ENCODE results near the gene NRG2.
A peak's percentile ranks its signal among the peaks of the same experiment; 100 is the strongest.

NRG2 gene

DNA sequence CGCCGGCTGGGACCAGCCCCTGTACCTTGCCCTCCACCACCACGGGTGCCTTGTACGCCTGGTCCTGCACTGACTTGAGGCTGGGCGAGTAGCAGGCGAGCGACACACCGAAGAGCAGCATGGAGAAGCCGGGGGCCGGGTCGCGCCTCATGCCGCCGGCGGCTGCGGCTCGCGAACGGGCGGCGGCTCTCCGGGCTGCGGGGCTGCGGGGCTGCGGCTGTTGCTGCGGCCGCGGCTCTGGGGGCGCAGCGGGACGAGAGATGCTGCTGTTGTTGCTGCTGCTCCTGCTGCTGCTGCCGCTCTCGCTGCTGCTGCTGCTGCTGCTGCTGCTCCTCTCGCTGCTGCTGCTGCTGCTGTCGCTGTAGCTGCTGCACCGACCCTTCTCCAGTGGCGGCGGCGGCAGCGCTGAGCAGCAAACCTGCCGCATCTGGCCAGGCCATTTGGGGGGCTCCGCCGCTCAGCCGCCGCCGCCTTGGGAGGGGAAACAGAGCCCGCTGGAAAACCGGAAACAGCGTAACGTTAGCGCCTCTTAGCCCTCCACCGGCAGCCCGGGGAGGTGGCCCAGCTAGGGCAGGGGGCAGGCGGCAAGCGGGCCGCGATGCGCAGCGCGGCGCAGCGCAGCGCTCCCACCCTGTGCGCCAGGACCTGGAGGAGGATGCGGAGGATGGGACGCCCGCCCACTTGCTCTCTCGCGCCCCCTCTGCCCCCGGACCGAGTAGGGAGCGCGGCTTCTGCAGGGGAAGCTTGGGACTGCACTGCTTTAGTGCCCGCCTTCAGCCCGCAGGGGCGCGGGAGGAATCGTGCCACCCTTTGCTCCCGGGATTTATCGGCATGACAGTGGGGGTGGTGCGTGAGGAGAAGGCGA, at the start of gene NRG2:
NRG2 (minus strand) TSS at position 657 of the 865 bp plus-strand sequence.
- DNase-seq, result peak in 51 of 56 donors; percentile 7 to 83 (median 63)

DNA sequence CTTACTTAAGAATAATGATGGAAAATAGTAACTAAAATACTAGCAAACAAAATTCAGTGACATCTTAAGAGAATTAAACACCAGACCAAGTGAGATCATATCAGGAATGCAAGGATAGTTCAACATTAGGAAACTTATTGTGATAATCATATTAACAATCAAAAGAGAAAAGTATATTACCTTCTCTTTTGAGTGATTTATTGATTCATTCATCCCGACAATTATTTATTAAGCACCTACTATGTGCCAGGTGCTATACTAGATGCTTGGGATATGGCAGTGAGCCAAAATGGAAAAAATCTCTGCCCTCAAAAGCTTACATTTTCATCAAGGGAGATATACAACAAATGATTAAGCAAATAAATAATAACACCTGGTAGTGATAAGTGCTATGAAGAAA, 47.2 kb upstream of the NRG2 start:
- no peak for DNase-seq

DNA sequence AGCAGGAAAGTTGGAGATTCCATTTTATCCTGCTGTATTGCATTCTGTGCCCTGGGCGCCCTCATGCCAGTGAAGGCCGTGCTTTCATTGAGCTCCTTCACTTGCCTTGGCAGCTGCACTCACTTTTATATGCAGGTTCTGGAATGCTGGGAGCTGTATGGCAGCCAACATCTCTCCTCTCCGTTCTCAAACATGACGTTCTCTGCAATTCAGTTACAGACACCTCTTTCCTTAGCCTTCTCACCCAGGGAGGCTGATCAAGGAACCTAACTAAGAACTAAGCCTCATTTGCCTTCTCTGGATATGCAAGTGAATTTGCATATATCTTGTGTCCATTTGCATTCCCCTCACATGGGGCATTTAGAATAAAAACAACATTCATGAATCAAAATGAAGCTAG, 41.4 kb upstream of the NRG2 start:
- DNase-seq, result peak in 9 of 56 donors; percentile 4 to 46 (median 14)

DNA sequence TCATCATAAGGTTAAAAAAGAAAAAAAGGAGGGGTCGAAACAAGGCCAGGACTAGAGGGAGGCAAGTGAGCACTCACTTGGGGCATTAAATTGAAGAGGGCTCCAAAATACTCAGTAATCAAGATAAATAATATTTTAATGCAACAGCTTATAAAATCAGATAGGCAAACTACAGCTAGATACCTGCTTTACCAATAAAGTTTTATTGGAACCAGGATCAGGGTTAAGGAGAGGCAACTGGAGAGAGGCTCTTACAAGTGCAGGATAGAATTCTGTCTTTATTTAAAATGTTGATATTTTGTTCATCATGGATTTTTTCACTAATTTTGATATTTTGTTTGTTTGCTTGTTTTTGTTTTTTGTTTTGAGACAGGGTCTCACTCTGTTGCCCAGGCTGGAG, 40.6 kb upstream of the NRG2 start:
- DNase-seq, result no peak

DNA sequence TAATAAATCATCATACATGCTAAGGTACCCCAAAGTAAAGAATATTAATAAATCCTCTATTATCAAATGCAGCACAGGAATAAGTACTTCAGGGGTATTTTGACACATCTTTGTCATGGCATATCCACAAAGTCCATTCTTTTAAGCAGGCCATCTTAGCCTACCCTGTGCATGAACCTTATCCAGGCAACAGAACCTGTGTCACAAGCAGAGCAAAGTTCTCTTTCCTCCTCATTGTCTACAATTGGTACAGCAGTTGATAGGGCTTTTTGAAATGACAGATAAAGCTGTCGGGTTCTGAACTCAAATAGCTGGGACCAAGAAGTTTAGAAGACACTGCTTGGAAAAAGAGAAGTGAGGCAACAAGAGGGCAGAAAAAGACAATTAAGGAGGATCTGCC, 40.0 kb upstream of the NRG2 start:
- DNase-seq, result no peak

DNA sequence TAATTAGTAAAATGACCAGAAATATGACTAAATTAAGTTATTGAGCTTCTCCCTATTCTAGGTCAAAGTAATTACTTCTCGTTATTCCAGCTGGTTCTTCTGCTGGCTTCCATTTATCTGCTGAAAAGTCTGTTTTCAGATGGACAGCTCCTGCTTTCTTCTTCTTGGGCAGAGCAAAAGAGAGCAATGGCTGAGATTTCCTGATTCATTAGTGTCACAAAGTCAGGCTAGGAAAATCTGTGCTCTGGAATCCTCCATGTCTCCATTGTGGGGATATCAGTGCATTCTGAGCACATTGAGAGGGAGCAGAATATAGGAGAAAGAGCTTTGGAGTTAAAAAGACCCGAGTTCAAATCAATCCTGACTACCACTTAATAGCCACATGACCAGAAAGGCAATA, 33.7 kb upstream of the NRG2 start:
- no peak for DNase-seq

DNA sequence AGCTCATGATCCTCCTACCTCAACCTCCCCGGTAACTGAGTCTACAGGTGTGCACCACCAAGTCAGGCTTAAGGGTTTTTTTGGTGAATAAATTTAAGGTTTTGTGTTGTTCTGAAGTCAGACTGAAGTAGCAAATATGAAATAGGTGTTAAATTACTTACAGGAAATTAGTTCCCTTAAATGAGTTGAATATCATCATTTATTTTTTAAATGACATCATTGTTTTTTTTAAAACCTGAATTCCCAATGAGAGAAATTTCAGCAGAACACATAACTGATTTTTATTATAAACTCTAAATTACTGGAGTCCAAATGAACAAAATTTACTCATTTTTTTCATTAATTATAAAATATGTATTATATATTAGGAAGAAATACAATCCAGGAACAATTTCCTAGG, 33.0 kb upstream of the NRG2 start:
- no peak for DNase-seq

DNA sequence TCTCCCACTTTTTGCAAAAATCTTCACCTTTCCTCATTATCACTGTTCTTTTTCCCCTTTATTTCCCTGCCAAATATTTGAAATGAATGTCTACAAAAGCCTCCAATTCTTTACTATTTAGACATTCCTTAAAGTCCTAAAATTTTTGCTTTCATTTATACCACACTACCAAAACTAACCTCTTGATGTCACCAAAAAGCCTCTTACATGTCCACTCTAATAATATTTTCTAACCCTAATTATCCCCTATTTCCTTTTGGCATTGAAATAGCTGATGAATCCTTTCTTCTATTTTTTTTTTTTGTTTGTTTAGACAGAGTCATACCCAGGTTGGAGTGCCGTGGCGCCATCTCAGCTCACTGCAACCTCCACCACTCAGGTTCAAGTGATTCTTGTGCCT, 32.3 kb upstream of the NRG2 start:
- DNase-seq, result no peak

DNA sequence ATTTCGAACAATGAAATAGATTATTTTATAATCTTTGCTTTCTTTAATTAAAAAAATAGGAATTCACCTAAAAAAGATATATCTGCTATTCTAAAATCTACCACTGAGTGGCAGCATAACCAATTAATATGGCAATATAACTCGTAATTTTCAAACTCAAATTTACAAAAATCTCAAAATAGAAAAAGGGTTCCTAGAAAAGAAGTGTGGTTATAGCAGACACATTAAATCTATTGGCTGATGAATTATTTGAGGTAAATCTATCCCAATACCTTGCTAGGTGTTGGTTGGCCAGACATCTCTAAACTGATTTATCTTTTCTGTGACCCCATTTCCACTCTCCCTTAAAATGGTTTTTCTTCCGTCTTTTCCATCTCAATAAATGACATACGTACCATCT, 30.2 kb upstream of the NRG2 start:
- DNase-seq, result peak in 1 of 56 donors; percentile 6

DNA sequence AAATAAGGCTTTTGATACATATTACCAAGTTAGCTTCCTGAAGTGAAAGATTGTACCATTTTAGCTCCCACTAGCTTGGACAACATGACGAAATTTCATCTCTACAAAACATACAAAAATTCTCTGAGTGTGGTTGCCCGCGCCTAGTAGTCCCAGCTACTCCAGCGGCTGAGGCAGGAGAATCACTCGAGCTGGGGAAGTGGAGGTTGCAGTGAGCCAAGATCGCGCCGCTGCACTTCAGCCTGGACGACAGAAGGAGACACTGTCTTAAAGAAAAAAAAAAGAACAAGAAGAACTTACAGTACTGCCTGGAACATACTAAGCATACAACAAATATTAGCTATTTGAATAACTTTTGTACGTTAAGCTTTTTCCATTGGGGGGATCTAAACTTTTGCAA, 29.7 kb upstream of the NRG2 start:
- peak in 1 of 56 donors; percentile 5 for DNase-seq

DNA sequence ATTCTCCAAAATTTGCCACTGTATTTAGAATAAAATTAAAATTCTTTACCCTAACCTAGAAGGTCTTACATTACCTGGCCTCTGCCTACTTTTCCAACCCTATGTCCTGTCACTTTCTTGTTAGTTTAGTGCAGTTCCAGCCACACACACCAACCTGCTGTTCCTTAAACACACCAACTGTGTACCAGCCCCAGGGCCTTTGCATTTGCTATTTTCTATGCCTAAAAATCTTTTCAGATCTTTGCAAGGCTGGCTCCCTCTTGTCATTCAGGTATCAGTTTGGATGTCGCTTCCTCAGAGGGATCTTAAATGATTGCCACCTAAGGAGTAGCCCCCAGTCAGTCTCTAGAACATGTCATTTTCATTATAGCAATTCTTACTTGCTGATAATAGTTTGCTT, 17.7 kb upstream of the NRG2 start:
- DNase-seq, result no peak

DNA sequence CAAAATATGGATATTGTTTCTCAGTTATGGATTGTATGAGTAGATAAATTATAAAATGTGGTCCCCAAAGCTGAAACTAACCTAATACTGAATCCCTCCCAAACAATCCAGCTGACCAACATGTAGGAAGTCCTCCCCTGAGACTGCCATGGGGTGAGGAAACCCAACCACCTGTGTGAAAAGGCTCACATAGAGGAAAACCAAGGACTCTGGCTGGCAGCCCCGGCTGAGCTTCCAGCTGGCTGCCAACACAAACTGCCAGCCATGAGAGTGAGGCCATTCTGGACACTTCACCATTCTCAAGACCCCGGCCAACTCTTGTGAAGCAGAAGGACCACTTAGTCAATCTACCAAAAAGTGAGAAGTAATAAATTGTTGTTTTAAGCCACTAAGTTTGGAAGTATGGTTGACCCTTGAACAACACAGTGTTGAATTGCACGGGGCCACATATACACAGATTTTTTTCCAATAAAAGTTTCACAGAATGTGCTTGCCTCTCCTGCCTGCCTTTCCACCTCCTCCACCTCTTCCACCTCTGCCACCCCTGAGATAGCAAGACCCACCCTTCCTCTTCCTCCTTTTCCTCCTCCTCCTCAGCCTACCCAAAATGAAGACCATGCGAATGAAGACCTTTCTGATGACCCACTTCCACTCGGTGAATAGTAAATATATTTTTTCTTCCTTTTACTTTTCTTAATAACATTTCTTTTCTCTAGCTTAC, 15.3 kb upstream of the NRG2 start:
- DNase-seq, result no peak

DNA sequence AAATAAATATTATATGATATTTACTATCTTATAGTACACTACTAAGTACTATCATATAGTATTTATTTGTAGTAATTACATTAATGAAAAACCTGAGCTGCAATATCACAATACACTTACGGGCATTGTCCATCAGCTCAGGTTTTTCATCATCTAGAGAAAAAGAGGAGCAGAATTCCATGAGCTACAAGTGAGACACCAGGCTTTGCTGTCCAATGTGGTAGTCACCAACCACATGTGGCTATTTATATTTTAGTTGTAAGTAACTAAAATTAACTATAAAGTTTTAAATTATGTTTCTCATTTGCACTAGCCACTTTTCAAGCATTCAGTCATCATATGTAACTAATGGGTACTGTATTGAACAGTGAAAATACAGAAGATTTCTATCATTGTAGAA, 13.8 kb upstream of the NRG2 start:
- DNase-seq, result no peak

DNA sequence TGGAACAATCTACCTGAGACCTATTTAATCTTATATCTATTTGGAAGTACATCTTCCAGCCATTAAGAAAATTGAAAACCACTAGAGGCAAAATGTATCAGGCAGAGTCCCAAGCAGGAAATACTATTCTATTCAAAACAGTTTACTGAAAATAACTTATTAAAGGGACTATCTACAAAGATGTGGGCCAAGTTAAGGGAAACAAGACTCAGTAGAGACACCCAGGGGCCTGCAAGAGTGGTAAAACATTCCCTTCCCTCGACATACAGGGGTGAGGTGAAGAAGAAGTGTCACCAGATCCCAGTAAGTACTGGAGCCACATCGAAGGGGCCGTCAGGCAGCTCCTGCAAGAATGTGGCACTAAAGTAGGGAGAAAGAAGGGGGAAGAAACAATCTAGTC, 12.1 kb upstream of the NRG2 start:
- DNase-seq, result no peak

DNA sequence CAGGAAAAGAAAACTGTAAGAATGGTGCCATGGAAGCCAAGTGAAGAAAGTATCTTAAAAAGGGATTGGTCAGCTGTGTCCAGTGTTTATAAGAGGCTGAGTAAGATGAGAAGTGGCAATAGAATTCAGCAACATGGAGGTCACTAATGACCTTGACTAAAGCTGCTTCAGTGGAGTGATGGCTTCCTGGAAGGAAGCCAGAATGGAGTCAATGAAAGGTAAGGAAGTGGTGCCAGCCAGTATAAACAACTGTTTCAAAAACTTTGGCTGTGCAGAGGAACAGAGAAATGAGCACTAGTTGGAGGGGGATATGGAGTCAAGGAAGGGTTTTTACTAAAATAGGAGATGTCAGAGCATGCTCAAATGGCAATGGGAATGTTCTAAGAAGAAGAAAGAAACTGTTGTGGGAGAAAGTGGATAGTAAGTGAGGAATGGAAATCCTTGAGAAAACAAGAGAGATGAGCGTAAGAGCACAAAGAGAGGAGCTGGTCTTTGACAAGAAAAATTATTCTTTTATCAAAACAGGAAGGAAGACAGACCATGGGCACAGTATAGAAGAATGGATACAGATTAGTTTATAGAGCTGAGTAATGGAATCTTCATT, 11.1 kb upstream of the NRG2 start:
- DNase-seq, result no peak

DNA sequence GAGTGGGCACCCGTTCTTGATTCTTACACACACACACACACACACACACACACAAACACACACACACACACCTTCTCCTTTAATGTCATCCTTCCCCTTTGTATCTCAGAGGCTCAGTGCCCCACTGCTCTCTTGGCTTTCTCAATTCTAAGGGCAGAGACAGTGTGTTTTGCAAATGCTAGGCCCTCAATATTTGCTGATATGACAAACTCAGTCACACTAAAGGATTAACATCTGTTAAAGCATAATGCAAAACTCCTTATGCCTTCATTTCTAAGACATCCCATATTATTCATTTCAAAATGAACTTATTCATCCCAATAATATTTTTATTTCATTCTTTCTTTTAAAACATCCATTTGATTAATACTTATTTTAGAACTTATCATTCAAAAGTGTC, 8.9 kb upstream of the NRG2 start:
- no peak for DNase-seq

DNA sequence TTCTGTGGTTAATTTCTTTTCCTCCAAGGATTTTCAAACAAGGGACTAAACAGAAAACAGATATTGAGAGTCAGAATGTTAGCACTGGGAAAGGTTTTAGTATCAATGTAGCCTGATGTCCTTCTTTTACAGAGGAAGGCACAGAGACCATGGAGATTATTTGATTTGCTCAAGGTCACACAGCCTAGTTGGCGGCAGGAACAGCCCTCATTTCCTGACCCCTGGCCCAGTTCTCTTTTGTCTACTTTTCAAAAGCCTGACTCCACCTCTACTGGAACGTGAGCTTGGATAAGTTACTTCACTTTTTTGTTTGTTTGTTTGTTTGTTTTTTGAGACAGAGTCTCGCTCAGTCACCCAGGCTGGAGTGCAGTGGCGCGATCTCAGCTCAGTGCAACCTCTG, 6.6 kb upstream of the NRG2 start:
- no peak for DNase-seq

DNA sequence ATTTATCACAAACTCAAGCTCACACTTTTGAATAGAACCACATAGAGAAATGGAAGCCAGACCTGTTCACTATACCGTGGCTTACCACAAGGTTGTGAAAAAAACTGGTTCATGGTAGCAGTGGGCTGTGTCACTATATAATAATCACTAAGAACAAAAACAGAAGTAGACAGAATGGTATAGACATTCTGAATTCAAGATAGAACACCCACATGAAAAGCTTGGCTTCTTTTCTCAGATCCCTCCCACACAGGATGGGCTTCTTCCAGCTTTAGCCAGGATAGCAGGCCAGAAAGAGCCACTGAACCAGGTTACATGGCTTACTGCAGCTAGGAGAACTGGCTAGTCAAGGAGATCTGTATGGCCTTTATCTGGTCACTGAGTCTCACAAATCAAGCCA, 6.1 kb upstream of the NRG2 start:
- no peak for DNase-seq

DNA sequence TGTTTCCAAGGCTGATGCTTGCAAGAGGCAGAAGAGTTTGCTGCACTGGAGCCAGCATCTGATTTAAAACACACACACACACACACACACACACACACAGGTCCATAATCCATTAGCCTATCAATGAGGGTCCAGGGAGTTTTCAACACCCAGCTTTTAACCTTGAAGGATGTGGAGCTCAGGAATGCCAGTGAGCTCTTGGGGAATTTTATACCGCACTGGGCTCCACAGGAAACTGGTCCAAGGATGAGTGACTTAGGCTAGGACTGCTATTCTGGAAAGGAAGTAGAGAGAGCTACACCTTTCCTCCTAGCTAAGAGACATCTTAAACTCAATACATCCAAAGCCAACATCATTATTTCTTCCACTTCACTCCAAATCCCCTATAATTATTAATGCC, 942 bp upstream of the NRG2 start:
- no peak for DNase-seq

DNA sequence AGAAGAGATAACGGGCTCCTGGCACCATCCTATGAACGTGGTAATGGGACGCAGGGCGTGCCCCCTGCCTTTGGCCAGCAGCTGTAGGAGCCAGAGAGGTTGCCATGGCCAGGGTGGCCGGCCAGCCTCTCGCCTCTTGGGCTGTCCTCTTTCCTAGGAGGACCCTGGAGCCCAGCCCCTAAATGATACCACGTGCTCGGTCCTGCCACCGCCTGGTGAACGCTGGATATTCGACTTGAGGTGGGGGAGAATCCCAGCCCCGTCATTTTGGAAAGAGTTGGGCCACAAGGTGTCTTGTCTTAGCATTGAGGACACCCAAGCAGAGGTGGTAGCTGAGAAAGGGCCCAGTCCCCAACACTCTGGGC, 391 bp upstream of the NRG2 start:
- peak in 32 of 56 donors; percentile 37 to 83 (median 62) for DNase-seq

DNA sequence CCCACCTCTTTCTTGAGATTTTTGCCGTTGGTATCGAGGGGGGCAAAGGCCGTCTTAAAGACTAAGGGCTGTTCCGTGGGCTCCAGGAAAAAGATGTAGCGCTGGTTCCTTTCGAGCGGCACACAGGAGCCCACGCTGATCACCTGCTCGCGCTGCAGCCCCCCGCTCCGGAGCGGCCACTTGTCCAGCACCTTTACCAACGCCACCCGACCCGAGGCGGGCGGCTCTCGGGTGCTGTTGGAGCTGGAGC, 781 bp downstream of the NRG2 start:
- peak in 1 of 56 donors; percentile 56 for DNase-seq

DNA sequence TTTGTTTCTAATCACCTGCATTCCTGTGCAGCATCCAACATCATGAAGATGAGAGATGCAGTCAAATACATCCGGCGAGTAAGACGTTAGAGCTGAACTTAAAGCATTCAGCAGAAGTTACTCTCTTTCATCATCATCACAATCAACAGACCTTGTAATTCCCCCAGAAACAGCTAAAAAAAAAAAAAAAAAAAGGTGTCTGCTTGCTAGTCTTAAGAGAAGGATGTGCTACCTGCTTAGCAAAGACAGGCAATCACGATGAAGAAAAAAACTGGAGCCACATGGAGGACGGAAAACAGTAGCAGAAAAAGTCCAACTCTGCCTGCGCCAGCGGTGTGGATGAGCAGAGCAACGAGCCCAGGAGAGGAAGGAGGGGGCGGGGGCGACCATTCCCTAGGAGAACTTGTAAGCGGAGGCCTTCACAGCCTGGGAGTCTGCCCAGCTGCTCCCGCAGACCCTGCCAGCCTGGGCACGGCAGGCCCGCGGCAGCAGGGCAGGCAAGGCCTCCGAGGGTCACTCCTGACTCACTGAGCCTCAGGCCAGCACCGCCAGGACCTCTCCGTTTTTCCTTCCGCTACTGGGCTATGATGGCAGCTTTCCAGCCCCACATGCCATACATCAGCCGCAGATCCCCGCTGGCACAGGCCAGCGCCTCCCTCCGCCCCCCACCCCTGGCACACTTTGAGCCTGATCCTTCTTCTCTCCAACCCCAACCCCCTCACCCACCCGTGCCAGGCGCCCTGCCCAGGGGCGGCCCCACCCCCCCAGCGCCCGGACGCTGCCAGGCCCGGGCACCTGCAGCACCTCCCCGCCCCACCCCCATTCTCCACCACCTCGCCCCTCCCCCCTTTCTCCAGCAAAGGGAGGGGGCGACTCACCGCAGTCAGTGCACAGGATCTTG, 1.4 kb downstream of the NRG2 start:
- peak in 48 of 56 donors; percentile 23 to 85 (median 60) for DNase-seq
